ENCODE measurements around the gene ZBTB21. TPM values are rescaled to one million over a fixed set of nuclear protein-coding genes. Genes with fewer than 3 reads are reported as not detected.

Gene ZBTB21
- total and polyA plus RNA-seq, 2 experiments from 2014 or later, result 10.7 TPM

GRCh38 chr21:41954654-41955499, 55.3 kb downstream of the ZBTB21 start:
- in situ Hi-C loops (cut with MboI), result no loop called here
- Histone ChIP-seq H2AFZ (no peak overlapping the region), H3K4me3 (no peak overlapping the region)

GRCh38 chr21:41953831-41954653, 56.1 kb downstream of the ZBTB21 start, which contains the start of gene C2CD2:
Gene C2CD2 (minus strand): TSS chr21:41954018. CDS start chr21:41953648, 370 bp downstream.
- peak within 1 kb of the TSS; percentile 75 for H3K4me2 ChIP-seq (ENCODE audit: unreplicated experiment)

More at GRCh38 chr21:41954654-41955499, 55.3 kb downstream of the ZBTB21 start:
- Histone ChIP-seq H3F3A (ENCODE audit: insufficient read depth) (peaks cover 35% of the 10 kb centered on the region), H4K20me1 (ENCODE audit: insufficient read depth) (no peaks in the 10 kb centered on the region), H3K4me2 (ENCODE audit: unreplicated experiment) (no peak overlapping the region), H3K9ac (peak overlapping the region; percentile 64; the same call in 1 of the 2 replicates), H3K36me3 (ENCODE audit: low read depth) (no peaks in the 10 kb centered on the region), H3K27ac (no peak overlapping the region), H3K79me2 (ENCODE audit: insufficient read depth) (peaks cover 34% of the 10 kb centered on the region), H3K27me3 (replicated peaks; ENCODE audit: insufficient read depth) (no peaks in the 10 kb centered on the region), H3K9me2 (ENCODE audit: insufficient read depth) (no peaks in the 10 kb centered on the region), H3K4me1 (ENCODE audit: insufficient read depth) (peaks cover 38% of the 10 kb centered on the region), H3K9me3 (ENCODE audit: low read depth) (no peaks in the 10 kb centered on the region)
- WGBS, 2 experiments (ENCODE audit: low coverage in 1 of 2, low lambda C conversion rate in 2 of 2, missing lambda C conversion rate in 2 of 2), result 92 to 93% methylated on average over 19 to 20 of the region's 20 CpGs
- TF ChIP-seq EZH2phosphoT487 (IDR thresholded peaks at IDR 0.05; ENCODE audit: insufficient read depth, low read depth) (no peak), EZH2 (IDR thresholded peaks at IDR 0.05; ENCODE audit: insufficient read depth, poor library complexity, severe bottlenecking) (no peak)
- no peak for DNase-seq

GRCh38 chr21:41953249-41953830, 56.8 kb downstream of the ZBTB21 start:
- peaks cover 49% of the 10 kb centered on the region for H3K79me2 ChIP-seq (ENCODE audit: insufficient read depth)
- H4K20me1 ChIP-seq (ENCODE audit: insufficient read depth), result no peaks in the 10 kb centered on the region
- no peaks in the 10 kb centered on the region for H3K27me3 ChIP-seq (replicated peaks; ENCODE audit: insufficient read depth)
- peak overlapping the region; percentile 79 for H3K4me3 ChIP-seq
- H3K27ac ChIP-seq, result no peak overlapping the region
- H3F3A ChIP-seq (ENCODE audit: insufficient read depth), result peaks cover 38% of the 10 kb centered on the region
- in situ Hi-C loops (cut with MboI), result no loop called here
- peak; percentile 65 for DNase-seq
- peak overlapping the region; percentile 61 for H2AFZ ChIP-seq
- H3K36me3 ChIP-seq (ENCODE audit: low read depth), result no peaks in the 10 kb centered on the region
- no peak for TF ChIP-seq EZH2phosphoT487 (IDR thresholded peaks at IDR 0.05; ENCODE audit: insufficient read depth, low read depth)
- TF ChIP-seq EZH2 (IDR thresholded peaks at IDR 0.05; ENCODE audit: insufficient read depth, poor library complexity, severe bottlenecking), result no peak
- H3K9me2 ChIP-seq (ENCODE audit: insufficient read depth), result no peaks in the 10 kb centered on the region
- 9 to 11% methylated on average over 26 to 42 of the region's 67 CpGs for WGBS, 2 experiments (ENCODE audit: low coverage in 1 of 2, low lambda C conversion rate in 2 of 2, missing lambda C conversion rate in 2 of 2)
- peak overlapping the region; percentile 75 for H3K4me2 ChIP-seq (ENCODE audit: unreplicated experiment)
- peaks cover 37% of the 10 kb centered on the region for H3K4me1 ChIP-seq (ENCODE audit: insufficient read depth)
- H3K9me3 ChIP-seq (ENCODE audit: low read depth), result no peaks in the 10 kb centered on the region
- peak overlapping the region; percentile 86 for H3K9ac ChIP-seq

More at GRCh38 chr21:41953831-41954653, 56.1 kb downstream of the ZBTB21 start, which contains the start of gene C2CD2:
- Histone ChIP-seq H3K27ac (peak within 1 kb of the TSS; percentile 28), H2AFZ (peak within 1 kb of the TSS; percentile 61), H3K36me3 (ENCODE audit: low read depth) (no peaks in the 10 kb centered on the region), H3K4me1 (ENCODE audit: insufficient read depth) (peaks cover 38% of the 10 kb centered on the region), H3F3A (ENCODE audit: insufficient read depth) (peaks cover 35% of the 10 kb centered on the region), H4K20me1 (ENCODE audit: insufficient read depth) (no peaks in the 10 kb centered on the region), H3K9me3 (ENCODE audit: low read depth) (no peaks in the 10 kb centered on the region), H3K79me2 (ENCODE audit: insufficient read depth) (peaks cover 42% of the 10 kb centered on the region), H3K4me3 (peak within 1 kb of the TSS; percentile 79), H3K27me3 (replicated peaks; ENCODE audit: insufficient read depth) (no peaks in the 10 kb centered on the region), H3K9me2 (ENCODE audit: insufficient read depth) (no peaks in the 10 kb centered on the region), H3K9ac (peak within 1 kb of the TSS; percentile 86)
- TF ChIP-seq EZH2phosphoT487 (IDR thresholded peaks at IDR 0.05; ENCODE audit: insufficient read depth, low read depth) (no peak), EZH2 (IDR thresholded peaks at IDR 0.05; ENCODE audit: insufficient read depth, poor library complexity, severe bottlenecking) (no peak)
- peak; percentile 85 for DNase-seq
- in situ Hi-C loops (cut with MboI), result no loop called here
- WGBS, 2 experiments (ENCODE audit: low coverage in 1 of 2, low lambda C conversion rate in 2 of 2, missing lambda C conversion rate in 2 of 2), result 6 to 15% methylated on average over 29 to 56 of the region's 85 CpGs

All from GM23248 (cell line).